ENCODE measurements around the gene MRTO4.

DNA sequence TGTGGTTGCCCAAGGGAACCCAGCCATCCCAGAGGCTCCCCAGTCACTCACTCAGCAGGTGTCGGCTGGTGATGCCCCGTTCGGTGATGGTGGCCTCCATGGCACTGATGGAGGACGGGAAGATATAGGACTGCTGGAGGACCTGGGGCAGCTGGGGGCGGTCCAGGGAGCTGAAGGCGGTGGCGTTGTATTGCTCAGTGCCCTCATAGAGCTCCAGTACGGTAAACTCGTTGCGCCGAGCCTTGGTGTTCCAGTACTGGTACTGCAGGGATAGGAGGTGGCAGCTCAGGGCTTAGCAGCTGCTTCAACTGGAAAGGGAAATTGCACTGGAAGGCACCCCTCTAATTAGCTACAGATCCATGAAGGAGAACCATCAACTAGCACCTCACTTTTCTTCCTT, 29.0 kb upstream of the MRTO4 start:
- TF ChIP-seq, protein P1, sequence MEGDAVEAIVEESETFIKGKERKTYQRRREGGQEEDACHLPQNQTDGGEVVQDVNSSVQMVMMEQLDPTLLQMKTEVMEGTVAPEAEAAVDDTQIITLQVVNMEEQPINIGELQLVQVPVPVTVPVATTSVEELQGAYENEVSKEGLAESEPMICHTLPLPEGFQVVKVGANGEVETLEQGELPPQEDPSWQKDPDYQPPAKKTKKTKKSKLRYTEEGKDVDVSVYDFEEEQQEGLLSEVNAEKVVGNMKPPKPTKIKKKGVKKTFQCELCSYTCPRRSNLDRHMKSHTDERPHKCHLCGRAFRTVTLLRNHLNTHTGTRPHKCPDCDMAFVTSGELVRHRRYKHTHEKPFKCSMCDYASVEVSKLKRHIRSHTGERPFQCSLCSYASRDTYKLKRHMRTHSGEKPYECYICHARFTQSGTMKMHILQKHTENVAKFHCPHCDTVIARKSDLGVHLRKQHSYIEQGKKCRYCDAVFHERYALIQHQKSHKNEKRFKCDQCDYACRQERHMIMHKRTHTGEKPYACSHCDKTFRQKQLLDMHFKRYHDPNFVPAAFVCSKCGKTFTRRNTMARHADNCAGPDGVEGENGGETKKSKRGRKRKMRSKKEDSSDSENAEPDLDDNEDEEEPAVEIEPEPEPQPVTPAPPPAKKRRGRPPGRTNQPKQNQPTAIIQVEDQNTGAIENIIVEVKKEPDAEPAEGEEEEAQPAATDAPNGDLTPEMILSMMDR (conservative IDR thresholded peaks at IDR 0.05; ENCODE audit: low read depth, low read length) = no peak
- TF ChIP-seq EZH2 (IDR thresholded peaks at IDR 0.05; ENCODE audit: borderline replicate concordance, low read depth, low read length, poor library complexity, severe bottlenecking) = no peak
